Measurements from ENCODE around the gene SP7.
"Not testable (repeated sequence)": the region's sequence is repeated elsewhere in the genome, so short reads cannot be mapped to it uniquely, and the experiment has no call there.

SP7 gene

GRCh38 chr12:53298164-53298563 is 38.0 kb downstream of the SP7 start:
- no peak for DNase-seq (ENCODE audit: low read depth, low spot score)
- no peak overlapping the region for H3K4me3 ChIP-seq
- H3K9me3 ChIP-seq (ENCODE audit: low read depth, low read length): no peaks in the 10 kb centered on the region
- H3K27ac ChIP-seq: no peak overlapping the region
- H3K36me3 ChIP-seq (ENCODE audit: insufficient read depth, low read length): peaks cover 50% of the 10 kb centered on the region
- TF ChIP-seq FOXP2 (optimal IDR thresholded peaks at IDR 0.05; ENCODE audit: control extremely low read depth, extremely low read length, insufficient read depth) (no peak), POLR2AphosphoS5 (IDR thresholded peaks at IDR 0.05; ENCODE audit: borderline replicate concordance, low read depth, low read length) (no peak), EZH2 (IDR thresholded peaks at IDR 0.05) (no peak)
- H3K9ac ChIP-seq (ENCODE audit: insufficient read length): no peak overlapping the region

- not testable (repeated sequence) for H3K9ac ChIP-seq (ENCODE audit: insufficient read length); H3K27ac ChIP-seq; DNase-seq (ENCODE audit: low read depth, low spot score); H3K4me3 ChIP-seq; H3K9me3 ChIP-seq (ENCODE audit: low read depth, low read length)
- H3K36me3 ChIP-seq (ENCODE audit: insufficient read depth, low read length): peaks cover 50% of the 10 kb centered on the region
These were observed 39.0 kb downstream of the SP7 start for GRCh38 chr12:53297106-53297505.

GRCh38 chr12:53295891-53296219 is 40.3 kb downstream of the SP7 start:
- Histone ChIP-seq H3K36me3 (ENCODE audit: insufficient read depth, low read length) (peaks cover 52% of the 10 kb centered on the region), H3K27ac (no peak overlapping the region), H3K4me3 (peak overlapping the region; percentile 75), H3K9ac (ENCODE audit: insufficient read length) (peak overlapping the region; percentile 76), H3K9me3 (ENCODE audit: low read depth, low read length) (no peaks in the 10 kb centered on the region)
- TF ChIP-seq FOXP2 (optimal IDR thresholded peaks at IDR 0.05; ENCODE audit: control extremely low read depth, extremely low read length, insufficient read depth): no peak
- TF ChIP-seq EZH2 (IDR thresholded peaks at IDR 0.05): no peak
- TF ChIP-seq POLR2AphosphoS5 (IDR thresholded peaks at IDR 0.05; ENCODE audit: borderline replicate concordance, low read depth, low read length): no peak
- DNase-seq (ENCODE audit: low read depth, low spot score): no peak

GRCh38 chr12:53295070-53295890 is 40.9 kb downstream of the SP7 start, which contains the start of gene PFDN5:
Gene PFDN5 (plus strand): TSS chr12:53295542. CDS start chr12:53295568, 26 bp downstream.
- Histone ChIP-seq H3K9me3 (ENCODE audit: low read depth, low read length) (no peaks in the 10 kb centered on the region), H3K27ac (peak within 1 kb of the TSS; percentile 86), H3K4me3 (peak within 1 kb of the TSS; percentile 75), H3K9ac (ENCODE audit: insufficient read length) (peak within 1 kb of the TSS; percentile 76), H3K36me3 (ENCODE audit: insufficient read depth, low read length) (peaks cover 57% of the 10 kb centered on the region)
- TF ChIP-seq EZH2 (IDR thresholded peaks at IDR 0.05): no peak
- TF ChIP-seq POLR2AphosphoS5 (IDR thresholded peaks at IDR 0.05; ENCODE audit: borderline replicate concordance, low read depth, low read length): peak; percentile 89
- DNase-seq (ENCODE audit: low read depth, low spot score): peak; percentile 55

- TF ChIP-seq EZH2 (IDR thresholded peaks at IDR 0.05) (no peak), POLR2AphosphoS5 (IDR thresholded peaks at IDR 0.05; ENCODE audit: borderline replicate concordance, low read depth, low read length) (no peak), FOXP2 (optimal IDR thresholded peaks at IDR 0.05; ENCODE audit: control extremely low read depth, extremely low read length, insufficient read depth) (no peak)
- Histone ChIP-seq H3K9ac (ENCODE audit: insufficient read length) (no peak overlapping the region), H3K4me3 (no peak overlapping the region), H3K27ac (no peak overlapping the region), H3K9me3 (ENCODE audit: low read depth, low read length) (no peaks in the 10 kb centered on the region), H3K36me3 (ENCODE audit: insufficient read depth, low read length) (peaks cover 73% of the 10 kb centered on the region)
- DNase-seq (ENCODE audit: low read depth, low spot score): no peak
These were observed 43.7 kb downstream of the SP7 start for GRCh38 chr12:53292426-53292825.

GRCh38 chr12:53290661-53291060 is 45.5 kb downstream of the SP7 start:
- no peak for TF ChIP-seq EZH2 (IDR thresholded peaks at IDR 0.05)
- no peak for TF ChIP-seq FOXP2 (optimal IDR thresholded peaks at IDR 0.05; ENCODE audit: control extremely low read depth, extremely low read length, insufficient read depth)
- TF ChIP-seq POLR2AphosphoS5 (IDR thresholded peaks at IDR 0.05; ENCODE audit: borderline replicate concordance, low read depth, low read length): no peak
- no peak overlapping the region for H3K9ac ChIP-seq (ENCODE audit: insufficient read length)
- DNase-seq (ENCODE audit: low read depth, low spot score): no peak
- no peak overlapping the region for H3K4me3 ChIP-seq
- H3K27ac ChIP-seq: no peak overlapping the region
- no peaks in the 10 kb centered on the region for H3K9me3 ChIP-seq (ENCODE audit: low read depth, low read length)
- H3K36me3 ChIP-seq (ENCODE audit: insufficient read depth, low read length): peaks cover 76% of the 10 kb centered on the region

GRCh38 chr12:53289891-53290290 is 46.3 kb downstream of the SP7 start:
- DNase-seq (ENCODE audit: low read depth, low spot score): no peak
- no peak for TF ChIP-seq POLR2AphosphoS5 (IDR thresholded peaks at IDR 0.05; ENCODE audit: borderline replicate concordance, low read depth, low read length)
- TF ChIP-seq EZH2 (IDR thresholded peaks at IDR 0.05): no peak
- no peak for TF ChIP-seq FOXP2 (optimal IDR thresholded peaks at IDR 0.05; ENCODE audit: control extremely low read depth, extremely low read length, insufficient read depth)
- Histone ChIP-seq H3K36me3 (ENCODE audit: insufficient read depth, low read length) (peaks cover 80% of the 10 kb centered on the region), H3K27ac (no peak overlapping the region), H3K4me3 (no peak overlapping the region), H3K9ac (ENCODE audit: insufficient read length) (no peak overlapping the region), H3K9me3 (ENCODE audit: low read depth, low read length) (no peaks in the 10 kb centered on the region)

- H3K9ac ChIP-seq (ENCODE audit: insufficient read length): no peak overlapping the region
- no peaks in the 10 kb centered on the region for H3K9me3 ChIP-seq (ENCODE audit: low read depth, low read length)
- H3K36me3 ChIP-seq (ENCODE audit: insufficient read depth, low read length): peaks cover 86% of the 10 kb centered on the region
- TF ChIP-seq EZH2 (IDR thresholded peaks at IDR 0.05) (no peak), POLR2AphosphoS5 (IDR thresholded peaks at IDR 0.05; ENCODE audit: borderline replicate concordance, low read depth, low read length) (no peak), FOXP2 (optimal IDR thresholded peaks at IDR 0.05; ENCODE audit: control extremely low read depth, extremely low read length, insufficient read depth) (no peak)
- no peak overlapping the region for H3K27ac ChIP-seq
- no peak for DNase-seq (ENCODE audit: low read depth, low spot score)
- no peak overlapping the region for H3K4me3 ChIP-seq
These were observed 47.8 kb downstream of the SP7 start for GRCh38 chr12:53288322-53288721.

GRCh38 chr12:53287741-53288216 is 48.4 kb downstream of the SP7 start:
- no peak overlapping the region for H3K9ac ChIP-seq (ENCODE audit: insufficient read length)

More at GRCh38 chr12:53287741-53288216, 48.4 kb downstream of the SP7 start:
- Histone ChIP-seq H3K9me3 (ENCODE audit: low read depth, low read length) (no peaks in the 10 kb centered on the region), H3K4me3 (no peak overlapping the region), H3K36me3 (ENCODE audit: insufficient read depth, low read length) (peaks cover 86% of the 10 kb centered on the region), H3K27ac (no peak overlapping the region)
- DNase-seq (ENCODE audit: low read depth, low spot score): no peak
- no peak for TF ChIP-seq POLR2AphosphoS5 (IDR thresholded peaks at IDR 0.05; ENCODE audit: borderline replicate concordance, low read depth, low read length)
- no peak for TF ChIP-seq EZH2 (IDR thresholded peaks at IDR 0.05)
- no peak for TF ChIP-seq FOXP2 (optimal IDR thresholded peaks at IDR 0.05; ENCODE audit: control extremely low read depth, extremely low read length, insufficient read depth)

All from SK-N-MC (cell line).